ENCODE data around the gene MRPS5.
A peak's percentile ranks its signal among the peaks of the same experiment; 100 is the strongest.
"Not testable (repeated sequence)": the region's sequence is repeated elsewhere in the genome, so short reads cannot be mapped to it uniquely, and the experiment has no call there.

MRPS5 gene

DNA sequence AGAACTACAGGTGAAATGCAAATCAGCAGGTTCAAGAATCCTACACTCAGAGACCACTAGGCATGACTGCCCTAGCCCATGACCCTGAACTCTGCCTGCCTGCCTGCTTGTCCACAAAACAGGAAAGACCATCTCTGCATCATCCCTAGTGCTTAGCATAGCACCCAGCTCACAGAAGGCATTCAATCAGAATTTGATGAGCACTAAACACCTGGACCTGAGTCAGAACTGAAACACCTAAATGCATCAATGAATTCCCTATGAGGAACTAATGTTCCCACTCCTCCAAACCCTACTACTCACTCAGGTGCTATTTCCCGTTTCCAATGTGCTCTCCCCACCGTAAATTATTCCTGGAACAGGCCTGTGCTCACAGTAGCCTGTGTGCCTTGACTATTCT lies 21.7 kb downstream of the MRPS5 start:
- no peak for DNase-seq (ENCODE audit: low read depth)
- TF ChIP-seq, protein P1, sequence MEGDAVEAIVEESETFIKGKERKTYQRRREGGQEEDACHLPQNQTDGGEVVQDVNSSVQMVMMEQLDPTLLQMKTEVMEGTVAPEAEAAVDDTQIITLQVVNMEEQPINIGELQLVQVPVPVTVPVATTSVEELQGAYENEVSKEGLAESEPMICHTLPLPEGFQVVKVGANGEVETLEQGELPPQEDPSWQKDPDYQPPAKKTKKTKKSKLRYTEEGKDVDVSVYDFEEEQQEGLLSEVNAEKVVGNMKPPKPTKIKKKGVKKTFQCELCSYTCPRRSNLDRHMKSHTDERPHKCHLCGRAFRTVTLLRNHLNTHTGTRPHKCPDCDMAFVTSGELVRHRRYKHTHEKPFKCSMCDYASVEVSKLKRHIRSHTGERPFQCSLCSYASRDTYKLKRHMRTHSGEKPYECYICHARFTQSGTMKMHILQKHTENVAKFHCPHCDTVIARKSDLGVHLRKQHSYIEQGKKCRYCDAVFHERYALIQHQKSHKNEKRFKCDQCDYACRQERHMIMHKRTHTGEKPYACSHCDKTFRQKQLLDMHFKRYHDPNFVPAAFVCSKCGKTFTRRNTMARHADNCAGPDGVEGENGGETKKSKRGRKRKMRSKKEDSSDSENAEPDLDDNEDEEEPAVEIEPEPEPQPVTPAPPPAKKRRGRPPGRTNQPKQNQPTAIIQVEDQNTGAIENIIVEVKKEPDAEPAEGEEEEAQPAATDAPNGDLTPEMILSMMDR (conservative IDR thresholded peaks at IDR 0.05; ENCODE audit: control insufficient read depth, insufficient read depth, low read depth, low read length): no peak

GRCh38 chr2:95098273-95098672 lies 23.3 kb downstream of the MRPS5 start:
- not testable (repeated sequence) for H3K4me3 ChIP-seq (ENCODE audit: control insufficient read depth, low read depth, low read length); DNase-seq (ENCODE audit: low read depth)

More for the DNA sequence above, 21.7 kb downstream of the MRPS5 start:
- H3K4me3 ChIP-seq (ENCODE audit: control insufficient read depth, low read depth, low read length): no peak overlapping the region

DNA sequence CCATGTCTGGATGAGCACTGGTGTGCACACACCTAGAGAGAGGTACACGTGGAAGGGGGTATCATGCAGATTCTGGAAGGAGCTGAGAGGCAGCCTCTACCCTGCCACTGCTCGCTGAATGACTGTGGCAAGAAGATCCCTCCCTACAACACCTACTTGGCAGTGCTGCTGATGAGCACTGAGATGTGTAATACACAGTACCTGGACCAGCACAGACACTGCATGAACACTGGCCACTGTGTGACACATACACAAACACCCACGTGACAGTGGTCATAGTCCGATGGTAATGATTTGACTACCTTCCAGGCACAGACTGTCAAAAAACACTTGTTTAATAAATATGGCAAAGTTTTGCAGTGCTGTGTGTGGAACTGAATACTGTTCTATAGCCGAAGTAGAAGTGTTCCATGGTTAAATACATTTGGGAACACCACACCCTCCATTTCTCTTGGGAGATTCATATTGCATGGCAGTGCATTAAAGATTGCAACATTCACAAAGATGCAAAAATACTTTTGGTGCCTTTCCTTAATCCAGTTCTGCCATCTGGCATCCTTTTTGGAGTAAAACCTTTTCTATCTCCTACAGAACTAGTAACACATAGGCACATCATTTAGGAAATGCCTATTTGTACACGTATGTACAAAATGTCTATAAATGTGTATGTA lies 29.6 kb downstream of the MRPS5 start:
- TF ChIP-seq, protein P1 (conservative IDR thresholded peaks at IDR 0.05; ENCODE audit: control insufficient read depth, insufficient read depth, low read depth, low read length): no peak
- no peak for DNase-seq (ENCODE audit: low read depth)
- no peak overlapping the region for H3K4me3 ChIP-seq (ENCODE audit: control insufficient read depth, low read depth, low read length)

DNA sequence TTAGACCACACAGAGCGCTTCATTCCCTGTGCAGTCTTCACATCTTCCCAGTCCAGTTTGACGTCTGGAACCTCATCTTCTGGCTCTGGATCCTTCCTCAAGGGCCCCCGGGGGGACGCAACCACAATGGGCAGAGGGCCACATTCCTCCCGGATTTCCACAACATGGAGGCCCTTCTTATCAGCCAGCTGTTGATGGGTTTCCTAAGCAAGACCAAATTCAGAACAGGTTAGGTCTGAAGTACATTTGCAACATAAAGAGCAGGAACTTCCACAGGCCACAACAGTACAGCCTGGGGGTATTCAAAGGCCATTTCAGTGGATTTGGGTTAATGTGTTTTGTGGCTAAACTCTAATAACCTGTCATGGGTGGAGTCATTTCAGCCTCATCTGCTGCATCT lies 34.2 kb downstream of the MRPS5 start:
- no peak for DNase-seq (ENCODE audit: low read depth)

DNA sequence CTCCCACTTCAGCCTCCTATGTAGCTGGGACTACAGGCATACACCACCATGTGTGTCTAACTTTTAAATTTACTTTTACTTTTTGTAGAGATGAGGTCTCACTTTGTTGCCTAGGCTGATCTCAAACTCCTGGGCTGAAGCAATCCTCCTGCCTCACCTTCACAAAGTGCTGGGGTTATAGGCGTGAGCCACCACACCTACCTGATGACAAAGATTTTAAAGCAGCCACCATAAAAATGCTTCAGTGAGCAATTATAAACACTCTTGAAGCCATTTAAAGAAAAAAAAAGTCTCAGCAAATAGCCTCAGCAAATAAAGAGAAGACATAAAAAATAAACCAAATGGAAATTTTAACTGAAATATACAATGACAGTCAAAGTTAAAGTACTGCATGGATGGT lies 35.6 kb downstream of the MRPS5 start:
- no peak for DNase-seq (ENCODE audit: low read depth)
- H3K4me3 ChIP-seq (ENCODE audit: control insufficient read depth, low read depth, low read length): no peak overlapping the region
- TF ChIP-seq, protein P1 (conservative IDR thresholded peaks at IDR 0.05; ENCODE audit: control insufficient read depth, insufficient read depth, low read depth, low read length): no peak

More for the DNA sequence above, 34.2 kb downstream of the MRPS5 start:
- no peak overlapping the region for H3K4me3 ChIP-seq (ENCODE audit: control insufficient read depth, low read depth, low read length)
- TF ChIP-seq, protein P1 (conservative IDR thresholded peaks at IDR 0.05; ENCODE audit: control insufficient read depth, insufficient read depth, low read depth, low read length): no peak

GRCh38 chr2:95082477-95082876 lies 39.1 kb downstream of the MRPS5 start:
- TF ChIP-seq, protein P1 (conservative IDR thresholded peaks at IDR 0.05; ENCODE audit: control insufficient read depth, insufficient read depth, low read depth, low read length): no peak
- no peak overlapping the region for H3K4me3 ChIP-seq (ENCODE audit: control insufficient read depth, low read depth, low read length)
- no peak for DNase-seq (ENCODE audit: low read depth)

DNA sequence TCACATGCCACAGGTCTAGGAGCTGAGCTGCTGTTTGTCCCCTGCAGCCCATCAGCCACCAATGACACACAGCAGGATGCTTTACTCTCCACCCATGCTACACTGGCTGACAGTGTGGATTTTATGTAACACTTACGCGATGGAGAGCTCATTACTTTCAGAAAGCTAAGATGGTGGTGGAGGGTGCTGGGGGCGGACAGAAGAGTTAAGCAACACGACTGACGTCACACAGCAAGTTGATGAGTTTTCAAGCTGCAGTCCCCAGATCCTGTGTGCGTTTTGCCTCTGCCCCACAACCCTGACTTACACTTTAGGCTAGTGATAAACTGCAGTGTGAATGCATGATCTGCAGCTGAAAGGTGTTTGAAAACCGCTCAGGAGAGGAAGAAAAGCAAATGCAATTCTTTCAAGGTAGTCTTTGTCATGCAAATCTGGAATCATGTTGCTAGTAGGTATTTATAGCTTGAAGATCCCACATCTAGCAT lies 42.4 kb downstream of the MRPS5 start:
- TF ChIP-seq, protein P1 (conservative IDR thresholded peaks at IDR 0.05; ENCODE audit: control insufficient read depth, insufficient read depth, low read depth, low read length): no peak
- H3K4me3 ChIP-seq (ENCODE audit: control insufficient read depth, low read depth, low read length): no peak overlapping the region
- DNase-seq (ENCODE audit: low read depth): peak; percentile 62

Measured in fibroblast of mammary gland (primary cell).